ENCODE results near the gene KAZN.

KAZN gene

DNA sequence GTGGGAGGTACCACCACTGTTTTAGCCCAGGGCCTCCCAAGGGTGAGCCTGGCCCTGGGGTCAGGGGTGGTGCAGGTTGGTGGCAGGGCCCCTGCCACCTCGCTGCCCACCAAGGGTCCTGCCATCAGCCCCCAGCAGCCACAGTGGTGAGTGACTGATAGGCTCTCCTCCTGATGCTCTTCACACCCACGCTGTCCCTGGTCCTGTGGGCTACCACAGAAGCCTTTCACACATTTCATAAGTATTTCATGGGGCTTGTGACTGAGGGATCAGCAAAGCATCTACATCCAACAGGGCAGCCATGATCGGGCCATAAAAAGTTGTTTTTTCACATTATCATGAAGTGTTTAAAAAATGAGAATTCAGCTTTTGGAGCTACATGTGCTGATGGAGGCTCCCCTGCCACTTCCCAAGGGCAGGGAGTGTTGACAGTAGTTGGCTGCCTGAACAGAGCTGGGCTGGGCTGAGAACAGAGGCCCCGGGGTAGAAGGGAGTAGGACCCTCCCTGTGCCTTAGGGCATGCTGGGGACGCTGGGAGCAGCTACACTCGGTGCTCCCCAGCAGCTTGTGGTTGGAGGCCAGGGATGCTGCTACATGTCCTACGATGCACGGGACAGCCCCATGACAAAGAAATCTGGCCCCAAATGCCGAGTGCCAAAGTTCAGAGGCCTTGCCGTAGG, 482.0 kb downstream of the KAZN start:
- DNase-seq = no peak

DNA sequence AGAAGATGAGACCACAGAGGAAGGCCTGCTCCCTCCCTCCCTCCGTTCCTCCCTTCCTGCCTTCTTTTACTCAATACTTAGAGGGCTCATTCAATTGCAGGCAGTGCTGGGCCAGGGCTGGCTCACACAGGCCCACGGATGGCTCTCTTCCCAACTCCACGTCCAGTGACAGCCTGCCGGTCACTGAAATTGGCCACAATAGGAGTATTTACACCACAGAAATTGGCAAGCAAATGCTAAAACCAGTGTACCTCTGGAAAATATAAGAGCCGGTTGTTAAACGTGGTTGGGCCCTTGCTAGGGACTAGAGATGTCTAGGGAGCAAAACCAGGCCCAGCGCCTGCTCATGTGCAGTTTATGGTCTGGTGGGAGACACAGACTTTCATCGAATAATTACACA, 482.6 kb downstream of the KAZN start:
- no peak for DNase-seq

DNA sequence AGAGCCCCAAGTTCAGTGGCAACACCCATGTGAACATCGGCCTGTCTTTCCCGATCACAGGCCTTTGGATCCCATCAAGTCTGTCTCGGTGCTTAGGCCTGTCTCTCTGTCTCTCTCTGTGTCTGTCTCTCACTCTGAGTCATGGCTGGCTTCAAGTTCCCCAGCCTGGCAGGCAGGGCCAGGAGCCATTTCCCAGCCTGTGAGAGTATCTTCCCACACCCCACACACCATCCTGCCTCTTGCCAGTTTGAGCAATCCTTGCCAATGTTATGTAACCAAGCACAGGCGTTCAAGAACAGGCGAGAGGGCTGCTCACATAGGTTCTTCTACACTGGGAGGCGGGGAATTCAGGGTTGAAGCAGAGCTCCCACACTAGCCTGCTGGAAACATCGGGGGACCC, 485.1 kb downstream of the KAZN start:
- peak; percentile 88 for DNase-seq

DNA sequence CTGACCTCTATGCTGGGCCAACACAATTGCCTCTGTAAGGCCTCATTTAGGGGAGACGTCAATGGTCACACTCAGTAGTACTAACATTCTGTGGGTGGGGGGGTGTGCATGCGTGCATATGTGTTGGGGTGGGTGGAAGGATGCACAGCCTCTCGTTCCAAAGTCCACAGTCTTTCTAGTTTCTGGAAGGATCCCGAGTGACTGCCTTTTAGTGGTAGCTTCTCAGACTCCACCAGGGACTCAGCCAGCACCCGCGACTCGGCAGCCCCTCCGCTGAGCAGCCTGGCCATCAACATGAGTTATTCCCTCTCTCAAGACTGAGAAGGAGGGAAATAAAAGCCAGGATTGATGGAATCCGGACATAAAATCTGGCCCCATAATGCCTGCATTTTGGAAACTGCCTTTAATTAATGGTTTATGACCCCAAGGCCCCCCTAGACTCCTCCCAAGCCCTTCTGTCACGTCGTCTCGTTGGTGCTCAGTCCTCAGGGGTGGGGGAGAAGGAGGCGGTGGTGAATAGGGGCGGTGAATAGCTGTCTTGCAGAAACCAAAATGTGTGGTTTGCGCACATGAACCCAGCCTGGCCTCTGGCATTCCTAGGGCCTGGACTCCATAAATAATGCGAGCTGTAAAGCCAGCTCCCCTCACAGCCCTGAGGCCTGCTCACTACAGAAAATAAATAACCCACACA, 489.9 kb downstream of the KAZN start:
- DNase-seq = no peak

DNA sequence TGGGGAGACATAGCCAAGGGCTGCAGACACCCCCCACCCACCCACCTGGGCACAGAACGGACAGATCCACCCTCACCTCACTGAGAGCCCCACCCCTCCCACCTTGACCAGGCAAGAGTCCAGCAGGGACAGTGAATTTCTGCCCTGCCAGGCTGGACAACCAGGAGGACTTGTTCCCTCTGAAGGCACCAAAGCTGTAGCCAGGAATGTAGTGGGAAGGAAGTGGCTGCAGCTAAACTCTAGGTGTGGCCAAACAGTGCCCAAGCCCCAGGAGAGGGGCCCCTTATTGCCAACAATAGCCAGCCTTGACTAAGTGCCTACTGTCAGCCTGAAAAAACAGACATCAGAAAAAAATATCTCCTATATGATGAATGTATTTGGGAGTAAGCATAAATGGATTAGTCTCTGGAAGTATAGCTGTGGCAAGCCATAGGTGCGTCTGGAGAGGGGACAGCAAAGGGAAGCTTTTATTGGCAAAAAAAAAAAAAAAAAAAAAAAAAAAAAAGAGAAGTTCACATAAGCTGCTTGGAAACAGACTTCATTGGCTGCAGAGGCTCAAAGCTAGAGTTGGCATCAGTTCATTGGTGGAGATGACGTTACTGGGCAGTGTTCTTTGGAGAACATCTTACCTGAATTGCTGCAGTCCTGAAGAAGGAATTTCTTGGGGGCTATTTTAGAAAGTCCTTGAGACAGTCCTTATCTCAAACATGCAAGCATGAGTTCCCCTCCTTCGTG, 490.9 kb downstream of the KAZN start:
- peak; percentile 41 for DNase-seq

DNA sequence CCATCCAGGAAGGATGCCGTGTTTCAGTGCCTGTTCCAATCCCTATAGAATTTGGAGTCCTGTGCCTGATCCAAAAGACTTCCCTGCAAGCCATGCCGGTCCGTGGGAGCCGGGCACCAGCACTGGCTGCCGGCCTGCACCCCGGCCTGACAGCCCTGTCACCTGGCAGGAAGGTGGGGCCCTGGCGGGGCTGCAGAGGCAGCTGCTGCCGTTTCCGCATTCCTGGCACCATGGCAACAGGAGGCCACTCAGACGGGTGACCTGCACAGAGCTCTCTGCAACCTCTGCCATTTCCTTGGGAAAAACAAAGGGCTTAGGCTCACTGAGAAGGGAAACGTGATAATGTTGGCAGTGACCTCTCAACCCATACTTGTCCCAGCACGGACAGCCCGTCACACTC, 491.9 kb downstream of the KAZN start:
- DNase-seq = no peak

DNA sequence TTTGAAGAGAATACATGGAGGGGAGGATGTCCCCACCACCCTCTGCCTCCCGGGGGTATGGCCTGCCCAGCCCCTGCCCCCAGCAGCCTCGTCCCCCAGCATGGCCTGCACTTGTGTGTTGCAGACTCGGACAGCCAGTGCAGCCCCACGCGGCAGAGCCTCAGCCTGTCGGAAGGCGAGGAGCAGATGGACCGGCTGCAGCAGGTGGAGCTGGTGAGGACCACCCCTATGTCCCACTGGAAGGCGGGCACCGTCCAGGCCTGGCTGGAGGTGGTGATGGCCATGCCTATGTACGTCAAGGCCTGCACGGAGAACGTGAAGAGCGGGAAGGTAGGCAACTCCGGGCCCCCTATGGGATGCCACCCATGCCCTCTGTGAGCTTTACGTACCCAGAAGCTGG, 495.6 kb downstream of the KAZN start:
- no peak for DNase-seq

DNA sequence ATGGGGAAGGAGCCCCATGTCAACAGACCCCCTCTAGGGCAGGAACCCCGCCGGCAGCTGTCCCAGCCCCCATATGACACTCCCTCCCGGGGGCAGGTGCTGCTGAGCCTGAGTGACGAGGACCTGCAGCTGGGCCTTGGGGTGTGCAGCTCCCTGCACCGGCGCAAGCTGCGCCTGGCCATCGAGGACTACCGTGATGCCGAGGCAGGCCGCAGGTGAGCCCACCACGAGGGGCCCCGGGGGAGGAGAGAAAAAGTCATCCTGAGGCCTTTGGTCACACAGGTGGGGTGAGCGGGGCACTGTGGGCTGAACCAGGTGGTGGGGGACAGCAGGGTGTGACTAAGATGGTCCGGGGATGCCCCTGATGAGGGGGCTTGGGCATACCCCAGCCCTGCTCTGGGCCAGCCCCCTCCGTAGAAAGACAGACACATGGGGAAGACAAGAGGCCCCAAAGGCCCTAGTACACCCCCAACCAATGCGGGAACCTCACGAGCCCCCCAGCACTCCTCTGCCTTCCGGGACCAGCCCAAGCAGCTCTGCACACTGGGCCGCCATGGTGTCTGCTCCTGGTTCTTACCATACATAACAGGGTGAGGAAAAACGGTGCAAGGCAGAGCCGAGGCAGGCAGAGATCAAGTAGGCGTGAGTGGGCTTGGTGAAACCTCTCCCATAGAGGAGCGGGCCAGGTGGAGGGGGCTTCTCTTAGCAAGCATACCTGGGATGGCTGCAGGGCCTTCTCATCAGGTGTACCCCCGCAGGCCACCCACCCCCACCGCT, 496.4 kb downstream of the KAZN start:
- no peak for DNase-seq

DNA sequence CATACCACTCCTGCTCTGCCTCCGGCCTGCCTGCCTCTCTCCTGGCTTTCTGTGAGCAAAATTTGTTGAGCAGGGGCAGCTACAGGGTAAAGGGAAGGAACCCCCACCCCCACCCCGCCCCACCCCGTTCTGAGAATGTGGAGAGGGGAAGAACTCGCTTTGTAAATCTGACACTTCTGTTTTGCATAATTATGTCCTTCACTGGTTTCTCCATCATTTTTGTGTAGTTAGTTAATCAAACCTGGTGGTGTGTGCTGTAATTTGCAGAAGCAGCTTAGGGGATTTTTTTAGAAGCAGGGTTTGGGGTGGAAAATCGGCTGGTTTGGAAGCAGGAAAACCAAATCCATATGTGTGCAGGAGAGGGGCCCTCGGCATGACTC, 497.0 kb downstream of the KAZN start:
- DNase-seq = no peak

DNA sequence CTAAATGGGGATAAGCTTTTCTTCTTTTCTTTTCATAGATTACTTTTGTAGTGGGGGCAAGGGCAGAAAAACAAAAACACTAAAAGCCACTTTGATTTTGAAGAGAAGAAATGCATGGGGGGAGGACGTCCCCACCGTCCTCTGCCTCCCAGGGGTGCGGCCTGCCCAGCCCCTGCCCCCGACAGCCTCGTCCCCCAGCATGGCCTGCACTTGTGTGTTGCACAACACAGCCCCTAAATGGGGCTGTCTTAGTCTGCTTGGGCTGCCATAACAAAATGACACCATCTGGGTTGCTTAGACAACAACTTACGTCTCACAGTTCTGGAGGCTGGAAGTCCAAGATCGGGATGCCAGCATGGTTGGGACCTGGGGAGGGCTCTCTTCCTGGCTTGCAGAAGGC, 497.8 kb downstream of the KAZN start:
- DNase-seq = no peak

DNA sequence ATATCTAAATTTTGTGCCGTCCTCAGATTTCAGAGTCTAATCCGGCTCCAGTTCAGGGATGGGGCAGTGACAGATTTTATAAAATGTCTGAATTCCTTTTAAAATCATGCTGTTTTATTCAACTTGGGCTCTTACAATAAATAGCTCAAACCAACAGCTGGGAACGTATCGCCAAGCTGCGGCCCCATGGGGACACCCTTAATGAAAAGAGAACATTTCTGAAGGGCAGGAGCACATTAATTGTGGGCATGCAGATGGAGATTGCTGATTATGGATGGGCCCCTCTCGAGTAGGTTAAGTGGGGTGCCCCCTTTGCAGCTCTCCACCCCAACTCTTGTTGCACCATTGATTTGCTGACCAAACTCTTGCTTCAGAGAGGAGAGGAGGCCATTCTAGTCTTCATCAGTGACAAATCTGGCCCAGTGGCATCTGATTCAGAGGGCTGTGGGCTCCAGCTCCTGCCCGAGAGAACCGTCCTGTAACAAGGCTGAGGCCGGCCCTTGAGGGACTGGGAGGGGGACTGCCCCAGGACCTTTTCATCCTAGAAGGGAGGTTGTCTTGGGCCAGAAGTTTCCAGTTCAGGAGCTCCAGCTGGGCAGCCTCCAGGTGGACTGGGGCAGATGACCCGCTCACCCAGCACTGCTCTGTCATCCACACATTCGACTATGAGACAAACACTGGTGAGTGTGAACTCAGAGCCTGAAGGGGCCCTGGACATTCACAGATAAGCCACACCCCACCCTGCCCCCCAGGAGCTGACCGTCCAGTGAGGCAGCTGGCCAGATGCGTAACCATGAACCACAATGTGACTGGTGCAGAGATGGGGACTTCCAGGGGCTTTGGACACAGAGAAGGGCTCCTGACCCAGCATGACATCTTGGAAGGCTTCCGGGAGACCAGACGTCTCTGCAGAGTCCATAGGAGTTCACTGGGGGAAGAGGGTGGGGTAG, 500.0 kb downstream of the KAZN start:
- no peak for DNase-seq

DNA sequence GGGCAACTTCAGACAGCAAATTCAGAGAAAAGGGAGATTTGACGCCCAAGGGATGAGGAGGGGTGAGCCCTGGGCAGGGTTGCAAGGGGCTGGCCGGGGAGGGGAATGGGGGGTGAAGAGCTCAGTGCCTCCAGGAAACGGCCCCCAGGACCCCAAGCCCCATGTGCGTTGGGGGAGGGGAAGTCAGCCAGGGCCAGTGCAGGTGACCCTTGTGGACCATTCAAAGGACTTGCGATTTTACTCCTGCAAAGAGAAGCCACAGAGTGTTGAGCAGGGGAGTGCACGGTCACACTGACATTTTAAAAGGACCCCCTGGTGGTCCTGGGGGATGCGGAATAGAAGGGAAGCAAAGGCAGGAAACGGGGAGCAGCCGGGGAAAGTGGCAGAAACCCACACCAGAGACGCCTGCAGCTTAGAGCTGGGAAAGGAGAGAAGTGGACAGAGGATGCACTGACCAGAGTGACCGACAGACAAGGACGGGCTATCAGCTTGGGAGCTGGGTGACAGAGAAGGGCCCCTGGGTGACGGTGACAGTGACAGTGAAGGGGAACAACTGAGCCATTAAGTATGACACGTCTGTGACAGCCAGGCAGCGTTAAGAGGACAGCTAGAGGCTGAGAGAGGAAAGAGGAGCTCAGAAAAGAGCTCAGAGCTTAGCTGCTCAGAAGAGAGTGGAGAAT, 501.1 kb downstream of the KAZN start:
- no peak for DNase-seq

DNA sequence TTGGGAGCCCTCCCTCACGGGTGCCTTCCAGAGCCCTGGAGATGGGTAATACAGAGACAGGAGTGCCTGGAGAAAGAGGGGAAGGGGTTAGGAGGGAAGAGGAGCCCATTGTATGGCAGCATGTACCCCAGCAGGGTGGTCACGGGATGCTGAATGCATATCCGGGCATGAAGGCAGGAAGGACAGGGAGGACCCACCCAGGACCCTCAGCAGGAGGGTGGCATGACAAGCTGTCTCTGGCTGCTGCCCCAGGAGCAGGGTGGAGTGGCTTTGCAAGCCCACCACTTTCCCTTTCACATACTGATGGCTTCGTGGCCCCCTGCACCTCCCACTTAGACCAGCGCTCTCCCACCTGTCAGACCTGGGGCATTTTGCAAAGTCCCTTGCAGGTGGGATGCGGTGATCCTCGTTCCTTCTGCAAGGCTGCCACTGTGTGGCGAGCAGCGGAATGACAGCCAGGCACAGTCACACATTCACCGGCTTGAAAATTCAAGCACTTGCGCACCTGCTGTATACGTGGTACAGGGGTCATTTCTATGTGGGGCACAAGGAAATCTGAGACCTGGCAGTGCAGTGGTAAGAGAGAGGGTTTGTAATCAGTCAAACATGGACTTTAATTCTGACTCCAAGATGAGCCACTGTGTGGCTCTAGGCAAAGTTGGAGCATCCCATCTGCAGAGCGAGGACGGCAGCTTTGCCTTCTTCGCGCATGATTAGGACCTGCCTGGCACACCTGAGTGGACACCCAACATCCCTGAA, 501.8 kb downstream of the KAZN start:
- no peak for DNase-seq

DNA sequence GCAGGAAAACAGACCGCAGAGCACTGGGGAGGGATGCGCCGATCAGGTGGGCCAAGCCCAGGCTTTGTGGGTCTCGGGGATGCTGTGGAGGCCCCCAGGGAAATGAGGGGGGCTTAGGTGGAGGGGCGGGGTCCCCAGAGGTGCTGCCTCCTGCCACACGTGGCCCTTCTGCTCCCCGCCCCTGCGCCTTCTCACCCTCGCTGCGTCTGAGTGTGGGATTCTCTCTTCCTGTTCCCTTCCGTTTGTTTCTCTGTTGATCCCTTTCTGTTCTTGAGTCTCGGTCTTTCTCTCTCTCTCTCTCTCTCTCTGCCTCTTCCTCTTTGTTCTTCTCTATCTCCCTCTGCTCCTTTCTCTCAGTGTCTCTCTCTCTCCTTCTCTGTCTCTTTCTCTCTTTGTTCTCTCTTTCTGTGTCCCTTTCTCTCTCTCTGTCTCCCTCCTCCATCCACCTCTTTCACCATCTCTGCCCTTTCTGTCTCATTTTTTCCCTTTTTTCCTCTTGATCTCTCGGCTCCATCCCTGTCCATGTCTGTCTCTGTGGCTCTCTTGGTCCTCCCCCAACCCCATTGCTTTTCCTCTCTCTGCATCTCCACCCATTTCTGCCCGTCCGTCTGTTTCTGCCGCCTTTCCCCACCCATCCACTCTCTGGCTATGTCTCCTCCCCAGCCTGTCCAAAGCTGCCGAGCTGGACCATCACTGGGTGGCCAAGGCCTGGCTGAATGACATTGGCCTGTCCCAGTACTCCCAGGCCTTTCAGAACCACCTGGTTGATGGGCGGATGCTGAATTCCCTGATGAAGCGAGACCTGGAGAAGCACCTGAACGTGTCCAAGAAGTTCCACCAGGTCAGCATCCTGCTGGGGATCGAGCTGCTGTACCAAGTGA, 502.6 kb downstream of the KAZN start:
- DNase-seq = peak; percentile 14

DNA sequence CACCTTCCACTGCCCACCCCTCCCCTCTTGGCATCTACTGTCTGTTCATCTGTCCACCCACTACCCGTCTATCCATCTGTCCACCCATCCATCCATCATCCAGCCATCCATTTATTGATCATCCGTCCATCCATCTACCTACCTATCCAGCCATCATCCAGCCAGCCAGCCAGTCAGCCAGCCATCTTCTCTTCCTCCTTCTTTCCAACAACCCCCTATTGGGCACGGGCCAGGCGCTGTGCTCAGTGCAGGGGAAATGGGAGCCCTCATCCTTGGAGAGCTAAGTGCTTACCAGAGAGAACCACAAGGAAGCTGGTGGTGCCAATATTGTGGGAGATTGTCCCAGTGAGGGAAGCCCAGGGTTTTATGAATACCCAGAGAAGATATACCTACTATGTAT, 503.3 kb downstream of the KAZN start:
- DNase-seq = no peak

DNA sequence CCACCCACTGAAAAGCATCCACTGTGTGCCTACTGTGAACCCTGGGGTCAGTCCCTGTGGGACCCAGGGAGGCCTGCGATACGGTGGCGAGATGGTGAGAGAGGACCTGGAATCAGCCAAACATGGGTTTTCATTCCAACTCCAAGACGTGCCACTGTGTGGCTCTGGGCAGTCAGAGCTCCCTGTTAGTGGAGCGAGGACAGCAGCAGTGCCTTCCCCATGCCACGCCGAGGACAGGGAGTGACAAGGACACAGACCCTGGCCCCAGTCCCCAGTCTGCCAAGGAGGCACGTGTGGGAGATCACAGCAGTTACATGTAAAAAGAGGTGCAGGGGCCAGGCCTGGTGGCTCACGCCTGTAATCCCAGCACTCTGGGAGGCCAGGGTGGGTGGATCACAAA, 504.2 kb downstream of the KAZN start:
- DNase-seq = no peak

DNA sequence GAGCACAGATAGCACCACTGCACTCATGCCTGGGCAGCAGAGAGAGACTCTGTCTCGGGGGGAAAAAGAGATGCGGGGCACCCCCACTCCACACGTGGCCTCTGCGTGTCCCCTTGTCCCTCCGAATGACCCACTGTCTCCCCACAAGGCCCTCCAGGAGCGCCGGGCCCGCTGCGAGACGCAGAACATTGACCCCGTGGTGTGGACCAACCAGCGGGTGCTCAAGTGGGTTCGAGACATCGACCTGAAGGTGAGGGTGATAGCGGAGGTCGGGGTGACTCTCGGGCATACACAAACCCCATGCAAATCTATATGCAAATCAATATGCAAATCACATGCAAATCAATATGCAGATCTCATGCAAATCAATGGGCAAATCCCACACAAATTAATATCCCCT, 504.7 kb downstream of the KAZN start:
- DNase-seq = no peak

DNA sequence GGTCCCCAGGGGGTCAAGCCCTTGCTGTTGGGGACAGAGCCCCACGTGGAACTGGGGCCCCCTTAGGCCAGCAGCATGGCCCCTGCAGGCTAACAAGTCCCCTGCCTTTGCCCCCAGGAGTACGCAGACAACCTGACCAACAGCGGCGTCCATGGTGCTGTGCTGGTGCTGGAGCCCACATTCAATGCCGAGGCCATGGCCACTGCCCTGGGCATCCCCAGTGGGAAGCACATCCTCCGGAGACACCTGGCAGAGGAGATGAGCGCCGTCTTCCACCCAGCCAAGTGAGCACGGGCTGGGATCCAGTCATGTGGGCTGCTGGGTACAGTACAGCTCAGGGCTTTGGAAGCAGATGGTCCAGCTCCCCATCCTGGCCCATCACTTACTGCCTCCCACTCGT, 505.4 kb downstream of the KAZN start:
- no peak for DNase-seq

DNA sequence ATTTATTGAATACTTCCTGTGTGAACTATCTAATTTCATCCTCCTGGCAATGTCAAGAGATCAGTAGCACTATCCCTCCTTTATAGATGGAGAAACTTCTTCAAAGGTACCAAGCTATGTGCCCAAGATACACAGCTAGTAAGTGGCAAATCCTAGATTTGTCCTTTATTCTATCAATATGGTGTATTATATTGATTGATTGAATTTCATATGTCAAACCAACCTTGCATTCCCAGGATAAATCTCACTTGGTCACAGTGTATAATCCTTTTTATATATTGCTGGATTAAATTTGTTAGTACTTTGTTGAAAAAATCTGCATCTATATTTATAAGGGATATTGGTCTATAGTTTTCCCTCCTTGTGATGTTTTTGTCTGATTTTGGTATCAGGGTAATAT, 506.3 kb downstream of the KAZN start:
- no peak for DNase-seq

DNA sequence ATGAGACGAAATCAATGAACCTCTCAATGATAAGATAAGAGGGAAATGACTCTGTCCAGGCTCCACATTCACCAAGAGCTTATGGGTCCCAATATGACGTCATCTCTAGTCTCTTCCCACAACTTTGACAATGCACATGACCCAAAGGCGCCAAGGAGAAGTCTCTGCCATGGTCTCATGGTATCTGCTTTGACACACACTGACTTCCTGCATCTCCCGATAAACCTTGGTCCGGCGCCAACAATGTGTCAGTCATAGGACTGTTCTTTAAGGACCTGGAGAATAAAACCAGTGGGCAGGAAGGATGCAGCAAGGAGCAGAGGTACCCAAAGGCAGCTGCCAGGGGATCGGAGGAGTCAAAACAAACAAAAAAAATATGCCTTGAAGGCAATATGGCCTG, 508.1 kb downstream of the KAZN start:
- peak; percentile 28 for DNase-seq

Measured in MV-4-11 (cell line).